Islet precursor cell (in vitro differentiated cells): ENCODE data around the gene SLC1A4.
"Not testable (repeated sequence)": the region's sequence is repeated elsewhere in the genome, so short reads cannot be mapped to it uniquely, and the experiment has no call there.

ENCODE experiments used
- DNase-seq: peaks from one replicate; pipeline ENCODE4 v3.0.0-alpha.2; 2018

The SLC1A4 gene

DNA sequence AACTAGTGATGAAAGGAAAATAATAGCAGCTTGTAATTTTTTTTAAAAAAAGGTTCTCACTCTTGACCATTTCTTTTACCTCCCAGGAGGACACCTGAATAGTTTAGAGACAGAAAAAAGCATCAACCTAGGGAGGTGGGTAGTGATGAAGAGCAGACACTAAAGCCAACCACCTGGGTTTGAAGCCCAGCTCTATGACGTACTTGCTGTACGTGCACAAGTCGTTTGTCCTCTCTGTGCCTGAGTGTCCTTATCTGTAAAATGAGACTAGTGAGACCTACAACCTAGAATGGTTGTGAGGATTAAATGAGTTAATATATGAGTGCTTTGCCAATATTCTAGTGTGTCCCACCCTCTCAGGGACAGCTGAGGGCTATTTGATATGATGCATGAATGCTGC is 5.8 kb downstream of the SLC1A4 start:
- DNase-seq: no peak

DNA sequence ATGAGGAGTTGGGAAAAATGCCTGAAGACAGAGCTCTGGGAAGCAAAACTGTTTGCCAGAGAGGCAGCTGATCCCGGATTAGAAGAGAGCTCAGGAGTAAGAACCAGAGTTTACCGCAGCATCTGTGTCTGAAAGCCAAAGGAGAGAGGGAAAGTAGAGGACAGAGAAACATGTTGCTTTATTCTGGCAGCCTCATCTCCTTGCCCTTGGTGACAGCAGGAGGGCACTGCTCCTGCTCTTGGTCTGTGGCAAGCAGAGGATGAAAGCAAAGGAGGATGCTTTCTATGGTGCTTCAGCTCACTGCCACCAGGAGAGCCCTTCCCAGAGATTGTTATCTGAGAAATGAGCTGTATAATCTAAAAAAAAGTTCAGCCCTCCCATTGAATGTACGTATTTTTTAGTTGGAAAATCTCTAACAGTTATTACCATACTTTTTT is 7.7 kb downstream of the SLC1A4 start:
- no peak for DNase-seq

DNA sequence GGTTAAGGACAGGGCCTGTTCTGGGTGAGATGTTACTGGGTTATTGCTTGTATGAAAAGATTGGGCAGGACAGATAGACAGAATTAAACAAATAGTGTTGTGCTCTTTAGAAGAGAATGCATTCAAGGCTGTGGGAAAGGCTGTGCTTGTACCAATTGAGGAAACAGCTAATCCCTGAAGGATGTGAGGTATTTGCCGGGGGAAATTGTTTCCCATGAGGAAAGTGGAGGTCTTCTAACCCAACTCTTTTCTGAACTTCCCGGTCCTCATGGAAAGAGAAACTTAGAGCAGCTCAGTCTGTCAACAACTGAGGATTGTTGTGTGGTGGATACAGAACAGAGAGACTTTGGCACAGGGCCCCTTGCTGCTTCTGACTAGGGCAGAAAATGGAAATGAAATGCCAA is 9.5 kb downstream of the SLC1A4 start:
- no peak for DNase-seq

DNA sequence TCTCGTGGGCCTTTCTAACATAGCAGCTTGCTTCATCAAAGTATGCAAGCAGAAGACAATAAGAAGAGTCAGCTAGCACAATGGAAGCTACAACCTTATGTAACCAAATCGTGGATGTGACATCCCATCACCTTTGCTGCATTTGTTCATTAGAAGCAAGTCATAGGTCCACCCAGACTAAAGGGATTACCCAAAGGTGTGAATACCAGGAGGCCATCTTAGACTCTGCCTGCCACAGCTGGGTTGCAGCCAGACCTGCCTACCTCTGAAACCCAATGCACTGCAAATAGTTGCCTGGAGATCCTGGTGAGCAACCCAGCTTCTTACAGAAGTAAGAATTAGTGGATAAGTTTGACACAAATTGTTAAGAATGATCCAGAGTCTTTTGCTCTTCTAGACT is 10.6 kb downstream of the SLC1A4 start:
- no peak for DNase-seq

DNA sequence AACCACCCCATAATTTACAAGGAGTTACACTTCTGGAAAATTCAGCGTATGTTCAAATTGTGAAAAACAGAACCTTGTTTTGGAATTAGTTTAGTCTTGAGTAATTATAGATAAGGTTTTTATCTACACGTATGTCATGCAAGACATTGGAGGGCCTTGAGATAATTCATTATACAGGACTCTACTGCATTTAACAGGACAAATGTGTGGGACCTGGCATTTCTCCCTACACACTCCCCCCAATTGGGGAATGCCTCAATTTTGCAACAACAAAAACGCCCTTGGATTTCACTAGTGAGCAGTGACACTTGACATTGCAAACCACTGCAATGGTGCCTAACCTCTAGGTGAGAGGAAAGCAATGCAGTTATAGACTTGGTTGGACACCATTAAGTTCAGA is 11.4 kb downstream of the SLC1A4 start:
- no peak for DNase-seq

DNA sequence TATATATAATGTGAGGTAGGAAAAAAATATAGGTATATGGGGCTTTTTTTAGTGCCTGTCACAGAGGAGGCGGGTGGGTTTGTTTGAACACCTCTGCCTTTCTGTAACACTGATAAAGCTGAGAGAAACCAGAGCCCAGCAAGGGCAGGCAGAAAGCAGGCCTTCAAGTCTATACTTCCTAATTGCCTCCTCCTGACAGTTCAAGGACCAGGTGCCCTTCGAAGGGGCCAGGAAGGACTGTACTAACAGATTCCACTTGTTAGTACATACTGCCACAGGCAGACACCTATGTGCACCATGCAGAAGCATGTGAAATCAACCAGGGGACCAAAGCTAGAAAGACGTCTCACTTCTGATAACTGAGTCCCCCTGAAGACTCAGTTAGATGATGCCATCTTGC is 13.8 kb downstream of the SLC1A4 start:
- DNase-seq: no peak

DNA sequence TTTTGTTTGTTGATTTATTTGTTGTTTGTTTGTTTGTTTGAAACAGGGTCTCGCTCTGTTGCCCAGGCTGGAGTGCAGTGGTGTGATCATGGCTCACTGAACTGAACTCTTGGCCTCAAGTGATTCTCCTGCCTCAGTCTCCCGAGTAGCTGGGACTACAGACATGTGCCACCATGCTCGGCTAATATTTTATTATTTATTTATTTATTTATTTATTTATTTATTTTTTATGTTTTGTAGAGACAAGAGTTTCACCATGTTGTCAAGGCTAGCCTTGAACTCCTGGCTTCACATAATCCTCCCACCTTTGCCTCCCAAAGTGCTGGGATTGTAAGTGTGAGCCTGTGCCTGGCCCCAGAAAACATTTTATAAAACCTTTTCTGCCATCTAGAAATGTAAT is 15.0 kb downstream of the SLC1A4 start:
- not testable (repeated sequence) for DNase-seq

DNA sequence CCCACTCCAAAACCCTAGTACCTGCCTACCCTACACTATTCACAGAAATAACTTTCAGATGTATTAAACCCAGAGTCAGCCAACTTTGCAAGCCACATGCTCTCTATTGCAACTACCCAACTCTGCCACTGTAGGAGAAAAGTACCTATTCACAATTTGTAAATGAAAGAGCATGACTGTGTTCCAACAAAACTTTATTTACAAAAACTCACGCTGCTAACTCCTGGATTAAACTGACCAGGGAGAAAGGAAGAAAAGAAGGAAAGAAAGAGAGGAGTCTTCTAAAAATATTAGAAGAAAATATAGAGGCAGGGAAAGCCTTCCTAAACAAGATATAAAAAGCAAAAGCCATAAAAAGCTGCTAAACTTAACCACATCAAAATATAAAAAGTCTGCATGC is 24.6 kb downstream of the SLC1A4 start:
- no peak for DNase-seq

DNA sequence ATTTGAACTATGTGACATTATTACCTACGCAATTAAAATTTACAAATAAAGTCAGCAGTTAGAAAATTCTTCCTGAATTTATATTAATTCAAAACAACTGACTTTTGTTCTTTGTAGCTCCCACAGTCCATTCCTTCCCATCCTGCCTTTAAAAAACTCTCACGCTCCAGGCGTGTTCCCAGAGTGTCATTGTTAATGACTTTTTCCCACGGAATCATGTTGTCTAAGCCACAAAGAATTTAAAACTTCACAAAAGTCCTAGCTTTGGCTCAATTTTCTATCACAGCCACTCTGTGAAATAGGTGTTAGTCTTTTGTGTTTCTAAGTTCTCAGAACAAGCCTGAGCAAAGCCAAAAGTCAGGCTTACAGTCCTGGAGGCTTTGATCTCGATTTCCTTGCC is 26.5 kb downstream of the SLC1A4 start:
- no peak for DNase-seq

DNA sequence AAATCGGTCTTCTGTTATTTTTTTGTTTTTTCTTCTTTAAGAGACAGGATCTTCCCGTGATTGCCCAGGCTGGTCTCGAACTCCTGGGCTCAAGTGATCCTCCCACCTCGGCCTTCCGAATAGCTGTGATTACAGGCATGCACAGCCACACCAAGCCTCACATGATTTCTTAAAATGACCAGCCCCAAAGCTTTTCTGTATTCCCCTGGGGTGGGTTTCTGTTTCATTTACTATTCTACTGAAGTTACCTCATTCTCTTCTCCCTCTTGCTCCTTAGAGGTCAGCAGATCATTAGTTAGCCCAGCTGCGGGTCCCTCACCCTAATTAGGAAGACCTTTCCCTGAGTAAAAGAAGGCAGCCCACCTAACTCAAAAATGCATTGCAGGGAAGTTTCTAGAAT is 27.6 kb downstream of the SLC1A4 start:
- no peak for DNase-seq

DNA sequence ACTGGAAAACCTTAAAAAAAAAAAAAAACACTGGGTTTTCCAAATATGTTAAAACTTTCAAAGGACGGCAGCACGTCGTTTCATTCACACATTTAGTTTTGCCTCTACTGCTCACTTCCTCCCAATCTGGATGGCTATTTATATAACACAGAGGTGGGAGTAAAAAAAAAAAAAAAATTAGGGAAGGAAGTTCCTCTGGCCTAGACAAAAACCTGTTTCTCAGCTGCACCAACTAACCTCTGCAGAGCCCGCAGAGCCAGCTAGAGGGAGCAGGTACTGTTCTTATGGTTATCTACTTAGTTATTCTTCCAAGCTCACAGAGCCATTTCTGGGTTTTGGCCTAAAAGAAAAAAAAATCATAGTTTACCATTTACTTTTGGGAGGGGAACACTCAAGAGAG is 28.1 kb downstream of the SLC1A4 start:
- peak; percentile 64 for DNase-seq

DNA sequence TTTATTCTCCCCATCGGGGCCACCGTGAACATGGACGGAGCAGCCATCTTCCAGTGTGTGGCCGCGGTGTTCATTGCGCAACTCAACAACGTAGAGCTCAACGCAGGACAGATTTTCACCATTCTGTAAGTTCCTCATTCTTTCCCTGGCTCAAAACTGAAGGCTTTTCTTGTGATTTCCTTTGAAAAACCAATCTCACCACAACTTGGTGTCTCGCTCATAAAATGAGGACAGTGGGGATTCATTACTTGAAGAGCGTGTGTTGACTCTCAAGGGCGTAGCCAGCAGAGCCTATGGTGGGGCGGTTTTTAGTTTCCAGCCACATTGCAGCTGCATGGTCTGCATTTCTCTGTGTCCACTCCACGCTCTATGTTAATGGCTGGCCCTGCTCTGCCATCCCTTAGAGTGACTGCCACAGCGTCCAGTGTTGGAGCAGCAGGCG is 29.0 kb downstream of the SLC1A4 start:
- DNase-seq: no peak

DNA sequence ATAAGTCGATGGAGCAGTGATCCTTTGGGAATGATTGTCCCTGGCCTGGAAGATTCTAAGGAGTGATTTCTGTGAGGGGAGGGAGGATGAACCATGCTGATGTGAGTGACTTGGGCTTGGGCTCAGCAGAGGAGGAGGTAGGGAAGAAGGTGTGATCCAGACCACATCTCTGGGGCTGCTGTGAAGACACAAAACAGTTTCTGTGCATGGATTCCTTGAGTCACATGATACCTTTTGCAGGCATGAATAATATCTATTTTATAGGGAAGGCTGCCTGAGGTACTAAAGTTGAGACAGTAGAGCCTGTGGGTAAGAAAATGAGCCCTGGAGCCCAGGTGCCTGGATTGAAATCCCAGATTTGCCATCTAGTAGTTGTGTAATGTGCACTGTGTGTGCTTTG is 29.8 kb downstream of the SLC1A4 start:
- no peak for DNase-seq

DNA sequence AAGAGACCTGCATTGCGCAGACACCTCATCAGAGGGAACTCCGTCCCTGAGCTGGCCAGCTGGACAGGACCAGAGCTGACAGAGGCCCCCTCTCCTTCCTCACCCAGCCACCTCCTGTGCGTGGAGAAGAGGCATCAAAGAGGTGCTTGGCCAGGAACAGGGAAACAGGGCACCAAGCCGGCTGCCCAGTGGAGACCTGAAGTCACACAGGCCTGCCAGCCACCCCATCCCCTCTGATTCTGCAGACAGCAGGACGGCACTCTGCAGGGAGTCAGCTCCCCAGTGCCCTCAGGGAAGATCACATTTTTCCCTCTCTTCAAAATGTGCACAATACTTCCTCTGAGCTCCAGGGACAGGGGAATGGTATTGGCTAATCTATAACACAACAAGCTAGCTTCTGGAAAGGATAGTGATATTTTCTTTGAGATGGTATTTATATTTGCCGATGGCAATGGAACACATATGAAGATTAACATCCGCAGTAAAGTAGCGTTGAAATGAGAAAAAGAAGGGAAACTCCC is 30.5 kb downstream of the SLC1A4 start:
- peak; percentile 71 for DNase-seq

DNA sequence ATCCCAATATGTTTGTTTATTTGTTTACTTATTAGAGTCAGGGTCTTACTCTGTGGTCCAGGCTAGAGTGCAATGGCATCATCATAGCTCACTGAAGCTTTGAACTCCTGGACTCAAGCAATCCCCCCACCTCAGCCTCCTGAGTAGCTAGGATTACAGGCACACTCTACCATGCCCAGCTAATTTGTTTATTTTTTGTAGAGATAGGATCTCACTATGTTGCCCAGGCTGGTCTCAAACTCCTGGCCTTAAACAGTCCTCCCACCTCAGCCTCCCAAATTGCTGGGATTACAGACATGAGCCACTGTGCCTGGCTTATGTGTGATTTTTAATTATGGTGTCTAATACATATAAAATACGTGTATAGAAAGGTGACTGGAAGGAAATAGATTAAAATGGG is 31.1 kb downstream of the SLC1A4 start:
- DNase-seq: not testable (repeated sequence)

DNA sequence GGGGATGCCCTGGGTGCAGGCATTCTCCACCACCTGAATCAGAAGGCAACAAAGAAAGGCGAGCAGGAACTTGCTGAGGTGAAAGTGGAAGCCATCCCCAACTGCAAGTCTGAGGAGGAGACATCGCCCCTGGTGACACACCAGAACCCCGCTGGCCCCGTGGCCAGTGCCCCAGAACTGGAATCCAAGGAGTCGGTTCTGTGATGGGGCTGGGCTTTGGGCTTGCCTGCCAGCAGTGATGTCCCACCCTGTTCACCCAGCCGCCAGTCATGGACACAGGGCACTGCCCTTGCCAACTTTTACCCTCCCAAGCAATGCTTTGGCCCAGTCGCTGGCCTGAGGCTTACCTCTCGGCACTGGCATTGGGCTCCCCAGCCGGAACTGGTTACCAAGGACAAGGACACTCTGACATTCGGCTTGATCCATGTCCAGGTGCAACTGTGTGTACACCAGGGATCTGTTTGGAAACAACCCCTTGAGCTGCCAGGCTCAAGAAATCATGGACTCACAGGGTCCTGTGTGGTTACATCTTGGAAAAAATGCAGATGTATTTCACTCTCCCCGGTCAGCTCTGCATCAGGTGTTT is 31.8 kb downstream of the SLC1A4 start:
- DNase-seq: no peak

DNA sequence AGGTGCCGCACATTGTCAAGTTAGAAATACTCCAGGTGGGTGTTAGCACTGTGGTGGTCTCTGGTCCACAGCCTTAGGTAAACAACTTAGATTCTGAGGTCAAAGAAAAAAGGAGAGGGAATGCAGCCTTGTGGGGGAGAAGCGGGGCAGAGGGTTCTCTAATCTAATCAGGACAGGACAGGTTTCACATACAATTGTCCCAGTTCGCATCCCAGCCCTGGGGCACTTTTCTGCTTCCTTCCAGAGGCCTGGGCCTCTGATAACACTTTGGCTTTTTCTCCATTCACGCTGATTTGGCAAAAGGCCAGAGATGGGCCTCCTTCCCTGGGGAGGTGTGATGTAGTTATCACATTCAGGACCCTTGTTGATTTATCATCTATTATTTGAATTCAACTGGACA is 32.5 kb downstream of the SLC1A4 start:
- peak; percentile 70 for DNase-seq

DNA sequence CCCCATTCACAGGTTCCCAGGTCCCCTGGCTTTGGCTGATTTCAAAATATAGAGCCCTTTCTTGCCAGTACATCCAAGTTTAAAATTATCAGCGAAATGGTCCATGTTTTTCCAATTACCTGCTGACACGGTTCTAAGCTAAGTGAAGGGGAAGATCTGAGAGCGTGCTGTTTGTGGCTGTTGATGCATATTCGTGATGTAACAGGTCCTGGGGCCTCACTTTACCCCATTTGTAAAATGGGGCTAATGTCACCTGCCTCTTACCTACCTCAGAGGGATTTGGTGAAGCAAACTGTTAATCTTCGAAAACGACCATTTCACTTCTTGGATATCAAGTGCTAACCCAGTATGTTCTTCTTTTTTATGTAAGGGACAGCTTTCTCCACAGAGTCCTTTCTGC is 33.0 kb downstream of the SLC1A4 start:
- DNase-seq: no peak

DNA sequence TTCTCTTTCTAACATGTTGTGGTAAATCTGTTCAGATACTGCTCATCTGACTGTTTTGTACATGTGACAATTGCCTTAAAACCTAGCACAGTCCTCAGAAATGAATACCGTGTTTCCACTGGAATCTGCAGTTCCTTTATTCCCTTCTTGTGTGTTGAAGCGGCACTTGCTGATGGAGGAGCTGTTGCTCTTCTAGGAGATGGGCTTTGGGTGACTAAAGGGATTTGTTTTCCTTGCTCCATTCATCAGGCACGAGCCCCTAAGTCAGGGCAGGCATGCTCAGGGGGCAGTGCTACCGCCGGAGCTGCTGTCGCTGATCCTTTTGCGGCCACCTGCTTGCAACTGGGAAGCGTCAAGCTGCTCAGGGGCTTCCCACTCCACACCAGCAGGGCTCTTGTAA is 34.5 kb downstream of the SLC1A4 start:
- no peak for DNase-seq

DNA sequence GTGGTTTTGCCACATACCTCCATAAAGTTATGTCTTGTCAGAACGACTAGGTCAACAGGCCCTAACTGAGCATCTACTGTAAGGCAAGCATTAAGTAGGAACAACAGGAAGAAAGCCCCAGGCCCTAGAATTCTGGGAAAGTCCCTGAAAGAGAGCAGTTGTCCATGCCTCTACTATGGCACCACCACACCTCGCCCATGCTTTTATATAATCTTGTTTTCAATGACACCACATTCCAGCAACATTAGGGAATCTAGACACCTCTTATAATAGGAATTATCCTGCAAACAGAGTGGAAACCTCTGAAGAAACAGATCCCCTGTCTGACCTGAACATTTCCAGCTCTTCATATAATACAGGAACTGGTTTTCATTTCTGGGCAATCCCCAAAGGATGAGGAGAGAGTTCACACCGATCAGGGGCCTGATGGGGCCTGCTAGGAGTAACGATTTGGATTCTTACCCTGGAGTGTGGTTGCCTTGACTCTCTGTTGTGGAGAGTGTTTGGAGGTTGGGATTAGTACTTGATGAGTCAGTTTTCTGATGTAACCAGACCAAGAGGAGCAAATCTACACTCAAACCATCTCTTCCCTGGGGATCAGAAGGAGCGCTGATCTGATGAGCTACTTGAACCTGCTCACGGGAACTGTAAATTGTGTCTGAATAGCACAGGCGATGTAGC is 35.1 kb downstream of the SLC1A4 start:
- peak; percentile 69 for DNase-seq

DNA sequence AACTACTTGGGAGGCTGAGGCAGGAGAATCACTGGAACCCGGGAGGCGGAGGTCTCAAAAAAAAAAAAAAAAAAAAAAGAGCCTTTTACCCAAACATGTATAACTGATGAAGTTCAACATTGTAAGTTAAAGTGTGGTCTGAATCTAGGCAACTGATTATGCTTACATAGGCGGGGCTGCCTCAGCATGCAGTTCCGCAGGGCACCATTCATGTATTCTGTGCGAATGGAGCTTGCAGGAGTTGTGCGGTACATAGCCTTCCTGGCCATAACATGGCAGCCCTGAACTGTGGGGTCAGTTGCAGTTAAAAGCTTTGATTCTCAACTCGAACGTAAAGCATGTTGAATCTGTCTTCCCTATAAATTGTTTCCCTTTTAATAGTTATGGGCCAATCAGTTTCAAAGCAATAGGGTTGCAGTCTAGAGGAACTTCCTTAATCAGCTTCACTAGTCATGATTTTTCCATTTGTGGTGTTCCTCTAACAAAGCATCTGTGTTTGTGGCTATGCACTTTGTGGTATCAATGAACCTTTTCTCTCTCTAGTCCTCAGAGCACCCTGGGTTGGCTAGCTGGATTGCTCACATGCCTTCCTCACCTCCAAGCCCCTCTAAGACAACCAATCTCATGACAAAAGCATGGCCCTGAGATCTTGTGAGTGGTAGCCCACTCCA is 36.4 kb downstream of the SLC1A4 start:
- DNase-seq: peak; percentile 29

DNA sequence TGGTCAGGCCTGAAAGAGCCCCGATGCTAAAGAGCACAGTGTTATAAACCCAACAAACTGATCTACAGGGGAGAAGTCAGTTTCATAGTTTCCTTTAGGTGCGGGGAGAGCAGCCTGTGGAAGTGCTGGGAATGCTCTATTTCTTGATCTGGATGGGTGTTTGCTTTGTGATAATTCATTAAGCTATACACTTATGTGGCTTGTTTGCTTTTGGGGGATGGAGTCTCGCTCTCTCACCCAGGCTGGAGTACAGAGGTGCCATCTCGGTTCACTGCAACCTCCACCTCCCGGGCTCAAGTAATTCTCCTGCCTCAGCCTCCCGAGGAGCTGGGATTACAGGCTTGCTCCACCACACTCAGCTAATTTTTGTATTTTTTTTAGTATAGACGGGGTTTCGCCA is 37.0 kb downstream of the SLC1A4 start:
- DNase-seq: peak; percentile 7

DNA sequence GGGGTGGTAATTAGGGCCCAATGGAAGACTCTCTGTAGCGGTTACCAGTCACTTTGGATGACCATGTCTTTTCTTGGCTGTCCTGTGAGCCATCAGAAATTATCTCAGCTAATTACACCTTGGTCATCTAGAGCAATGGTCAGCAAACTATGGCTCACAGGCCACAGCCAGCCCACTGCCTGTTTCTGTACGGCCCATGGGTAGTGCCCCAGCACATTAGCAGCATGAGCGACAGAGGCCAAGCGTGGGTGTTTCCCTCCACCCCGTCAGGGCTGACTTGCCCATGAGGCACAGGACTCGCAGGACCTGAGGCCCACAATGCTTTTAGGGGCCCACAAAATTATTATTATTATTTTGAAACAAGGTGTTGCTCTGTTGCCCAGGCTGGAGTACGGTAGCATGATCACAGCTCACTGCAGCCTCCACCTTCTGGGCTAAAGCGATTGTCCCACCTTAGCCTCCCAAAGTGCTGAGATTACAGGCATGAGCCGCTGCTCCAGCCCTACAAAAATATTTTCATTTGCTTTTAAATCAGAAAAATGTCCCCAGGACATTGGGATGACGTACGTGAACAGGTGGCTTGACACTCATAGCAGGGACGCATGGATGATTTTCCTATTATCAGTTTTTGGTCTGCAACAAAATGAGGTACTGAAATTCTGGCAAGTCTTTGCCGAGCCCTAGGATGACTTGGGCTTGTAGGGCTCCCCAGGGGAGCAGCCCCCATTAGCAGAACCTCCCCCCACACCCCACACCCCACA is 37.7 kb downstream of the SLC1A4 start:
- peak; percentile 31 for DNase-seq
